Measurements from ENCODE around the gene SLC19A1. TPM values are rescaled to one million over a fixed set of nuclear protein-coding genes. Genes with fewer than 3 reads are reported as not detected.

SLC19A1 gene
- total RNA-seq, 2 donors from 2014 or later, result 12.2 to 15.5 TPM

- Histone ChIP-seq H3K4me3 (no peak overlapping the region), H3K27me3 (replicated peaks; ENCODE audit: insufficient read depth) (no peaks in the 10 kb centered on the region), H3K27ac (peak overlapping the region in 1 of 2 donors; percentile 18), H3K9me3 (no peaks in the 10 kb centered on the region), H3K4me1 (replicated peaks) (no peaks in the 10 kb centered on the region), H3K36me3 (no peaks in the 10 kb centered on the region)
- TF ChIP-seq POLR2AphosphoS5 (IDR thresholded peaks at IDR 0.05) (no peak), CTCF (IDR thresholded peaks at IDR 0.05) (no peak), POLR2A (IDR thresholded peaks at IDR 0.05) (no peak)
- no peak for DNase-seq (ENCODE audit: low spot score)
- WGBS, result 93% methylated on average over 8 of the region's 11 CpGs
- intact Hi-C loops (cut with DNase I), result no loop called here
These were observed 17.5 kb downstream of the SLC19A1 start for GRCh38 chr21:45524756-45525152.

GRCh38 chr21:45523411-45524101, 18.7 kb downstream of the SLC19A1 start:
- Histone ChIP-seq H3K9me3 (no peaks in the 10 kb centered on the region), H3K36me3 (no peaks in the 10 kb centered on the region), H3K4me1 (replicated peaks) (no peaks in the 10 kb centered on the region), H3K4me3 (no peak overlapping the region), H3K27ac (peak overlapping the region; percentile 58 to 81), H3K27me3 (replicated peaks; ENCODE audit: insufficient read depth) (no peaks in the 10 kb centered on the region)
- intact Hi-C loops (cut with DNase I), result no loop called here
- TF ChIP-seq CTCF (IDR thresholded peaks at IDR 0.05) (no peak), POLR2A (IDR thresholded peaks at IDR 0.05) (no peak), POLR2AphosphoS5 (IDR thresholded peaks at IDR 0.05) (no peak)
- DNase-seq (ENCODE audit: low spot score), result no peak
- WGBS, result 87% methylated on average over 14 of the region's 16 CpGs

- Histone ChIP-seq H3K27ac (peak overlapping the region; percentile 58 to 81), H3K4me1 (replicated peaks) (no peaks in the 10 kb centered on the region), H3K36me3 (no peaks in the 10 kb centered on the region), H3K4me3 (no peak overlapping the region), H3K27me3 (replicated peaks; ENCODE audit: insufficient read depth) (no peaks in the 10 kb centered on the region), H3K9me3 (no peaks in the 10 kb centered on the region)
- no peak for DNase-seq (ENCODE audit: low spot score)
- WGBS, result over 99% methylated on average over 6 of the region's 6 CpGs
- TF ChIP-seq POLR2A (IDR thresholded peaks at IDR 0.05) (no peak), CTCF (IDR thresholded peaks at IDR 0.05) (no peak), POLR2AphosphoS5 (IDR thresholded peaks at IDR 0.05) (no peak)
- intact Hi-C loops (cut with DNase I), result no loop called here
These were observed 19.3 kb downstream of the SLC19A1 start for GRCh38 chr21:45522986-45523385.

GRCh38 chr21:45522381-45522780, 19.9 kb downstream of the SLC19A1 start:
- Histone ChIP-seq H3K4me1 (replicated peaks) (no peaks in the 10 kb centered on the region), H3K4me3 (no peak overlapping the region), H3K27ac (peak overlapping the region; percentile 58 to 81), H3K36me3 (no peaks in the 10 kb centered on the region), H3K9me3 (no peaks in the 10 kb centered on the region), H3K27me3 (replicated peaks; ENCODE audit: insufficient read depth) (no peaks in the 10 kb centered on the region)
- 84% methylated on average over 6 of the region's 6 CpGs for WGBS
- intact Hi-C loops (cut with DNase I), result no loop called here
- TF ChIP-seq POLR2AphosphoS5 (IDR thresholded peaks at IDR 0.05), result peak; percentile 82
- TF ChIP-seq CTCF (IDR thresholded peaks at IDR 0.05), result no peak
- peak; percentile 42 for DNase-seq (ENCODE audit: low spot score)

GRCh38 chr21:45521241-45521640, 21.0 kb downstream of the SLC19A1 start:
- Histone ChIP-seq H3K27me3 (replicated peaks; ENCODE audit: insufficient read depth) (no peaks in the 10 kb centered on the region), H3K9me3 (no peaks in the 10 kb centered on the region), H3K4me1 (replicated peaks) (no peaks in the 10 kb centered on the region), H3K27ac (no peak overlapping the region), H3K36me3 (no peaks in the 10 kb centered on the region), H3K4me3 (no peak overlapping the region)
- WGBS, result 98% methylated on average over 2 of the region's 2 CpGs
- no peak for DNase-seq (ENCODE audit: low spot score)
- intact Hi-C loops (cut with DNase I), result no loop called here
- no peak for TF ChIP-seq CTCF (IDR thresholded peaks at IDR 0.05)
- no peak for TF ChIP-seq POLR2A (IDR thresholded peaks at IDR 0.05)
- TF ChIP-seq POLR2AphosphoS5 (IDR thresholded peaks at IDR 0.05), result no peak

Data from prostate gland (tissue), 2 donors.